ENCODE data around the gene DCST2. TPM values are rescaled to one million over a fixed set of nuclear protein-coding genes. Genes with fewer than 3 reads are reported as not detected.
A peak's percentile ranks its signal among the peaks of the same experiment; 100 is the strongest.

DCST2 gene
- total RNA-seq, 1 donor from 2014 or later: 2.8 TPM

- H3K4me1 Mint-ChIP-seq (ENCODE audit: unreplicated experiment): peaks cover 61% of the 10 kb centered on the region
Measured at GRCh38 chr1:154970631-154971340, 62.8 kb downstream of the DCST2 start, which contains the start of gene SHC1. Gene SHC1 (minus strand): TSS chr1:154970747. CDS start chr1:154970526, 221 bp downstream.

GRCh38 chr1:154969860-154970452, 63.6 kb downstream of the DCST2 start:
- Mint-ChIP-seq H3K4me3 (ENCODE audit: unreplicated experiment) (no peak overlapping the region), H3K36me3 (ENCODE audit: low read depth, unreplicated experiment) (peaks cover 46% of the 10 kb centered on the region), H3K27me3 (ENCODE audit: unreplicated experiment) (peaks cover 36% of the 10 kb centered on the region), H3K27ac (ENCODE audit: unreplicated experiment) (peak overlapping the region; percentile 99), H3K9me3 (ENCODE audit: unreplicated experiment) (no peaks in the 10 kb centered on the region), H3K4me1 (ENCODE audit: unreplicated experiment) (peaks cover 68% of the 10 kb centered on the region)
- no peak for TF ChIP-seq CTCF (IDR thresholded peaks at IDR 0.05; ENCODE audit: unreplicated experiment)
- no peak for DNase-seq (ENCODE audit: low spot score)

More at GRCh38 chr1:154970631-154971340, 62.8 kb downstream of the DCST2 start, which contains the start of gene SHC1:
- H3K4me3 Mint-ChIP-seq (ENCODE audit: unreplicated experiment): no peak within 1 kb of the TSS
- H3K27me3 Mint-ChIP-seq (ENCODE audit: unreplicated experiment): peaks cover 35% of the 10 kb centered on the region
- peaks cover 38% of the 10 kb centered on the region for H3K36me3 Mint-ChIP-seq (ENCODE audit: low read depth, unreplicated experiment)
- H3K27ac Mint-ChIP-seq (ENCODE audit: unreplicated experiment): peak within 1 kb of the TSS; percentile 99
- DNase-seq (ENCODE audit: low spot score): peak; percentile 87
- H3K9me3 Mint-ChIP-seq (ENCODE audit: unreplicated experiment): no peaks in the 10 kb centered on the region
- no peak for TF ChIP-seq CTCF (IDR thresholded peaks at IDR 0.05; ENCODE audit: unreplicated experiment)

GRCh38 chr1:154969246-154969645, 64.3 kb downstream of the DCST2 start:
- DNase-seq (ENCODE audit: low spot score): no peak
- Mint-ChIP-seq H3K9me3 (ENCODE audit: unreplicated experiment) (no peaks in the 10 kb centered on the region), H3K27me3 (ENCODE audit: unreplicated experiment) (peaks cover 36% of the 10 kb centered on the region), H3K36me3 (ENCODE audit: low read depth, unreplicated experiment) (peaks cover 51% of the 10 kb centered on the region), H3K4me3 (ENCODE audit: unreplicated experiment) (no peak overlapping the region), H3K4me1 (ENCODE audit: unreplicated experiment) (peaks cover 73% of the 10 kb centered on the region), H3K27ac (ENCODE audit: unreplicated experiment) (peak overlapping the region; percentile 99)
- no peak for TF ChIP-seq CTCF (IDR thresholded peaks at IDR 0.05; ENCODE audit: unreplicated experiment)

DNA sequence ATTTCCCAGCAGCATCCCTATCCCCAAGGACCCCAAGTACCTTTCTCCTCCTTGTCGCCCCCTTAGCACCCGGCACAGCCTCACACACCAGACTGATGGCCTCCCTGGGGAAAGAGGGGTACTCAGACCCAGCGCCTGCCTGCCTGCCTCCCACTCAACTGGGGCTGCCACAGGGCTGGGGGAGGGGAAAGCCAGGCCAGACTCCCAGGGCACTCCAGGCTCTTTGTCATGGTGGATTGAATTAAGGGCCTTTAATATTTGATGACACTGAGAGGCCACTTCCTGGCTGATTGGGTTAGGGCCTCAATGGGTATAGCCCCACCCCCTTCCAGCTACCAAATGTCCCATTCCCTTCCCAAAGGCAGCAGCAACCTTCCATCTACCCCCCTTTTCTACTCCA, 64.8 kb downstream of the DCST2 start:
- Mint-ChIP-seq H3K9me3 (ENCODE audit: unreplicated experiment) (no peaks in the 10 kb centered on the region), H3K4me3 (ENCODE audit: unreplicated experiment) (no peak overlapping the region), H3K4me1 (ENCODE audit: unreplicated experiment) (peaks cover 76% of the 10 kb centered on the region), H3K27ac (ENCODE audit: unreplicated experiment) (peak overlapping the region; percentile 99), H3K27me3 (ENCODE audit: unreplicated experiment) (peaks cover 41% of the 10 kb centered on the region), H3K36me3 (ENCODE audit: low read depth, unreplicated experiment) (peaks cover 55% of the 10 kb centered on the region)
- DNase-seq (ENCODE audit: low spot score): no peak
- no peak for TF ChIP-seq CTCF (IDR thresholded peaks at IDR 0.05; ENCODE audit: unreplicated experiment)

Small RNA genes lying within 50 kb of the gene (microRNA-seq; reads per million reads assigned to microRNA genes)
- gene MIR4258 (ENCODE audit: unreplicated experiment): not detected

Other genes with a start within 250 kb of the DCST2 start
- gene KCNN3, start 163.5 kb downstream of the DCST2 start, total RNA-seq (ENCODE audit: unreplicated experiment): 17.3 TPM
- 26.7 TPM for gene PMVK, start 97.1 kb downstream of the DCST2 start, total RNA-seq (ENCODE audit: unreplicated experiment)
- gene PBXIP1, start 77.7 kb downstream of the DCST2 start, total RNA-seq (ENCODE audit: unreplicated experiment): 82.1 TPM
- 49.8 TPM for gene PYGO2, start 72.0 kb downstream of the DCST2 start, total RNA-seq (ENCODE audit: unreplicated experiment)
- 915 TPM for gene SHC1, start 63.0 kb downstream of the DCST2 start, total RNA-seq (ENCODE audit: unreplicated experiment)
- 48.3 TPM for gene CKS1B, start 59.1 kb downstream of the DCST2 start, total RNA-seq (ENCODE audit: unreplicated experiment)
- 35.9 TPM for gene FLAD1, start 50.4 kb downstream of the DCST2 start, total RNA-seq (ENCODE audit: unreplicated experiment)
- 0.82 TPM for gene LENEP, start 40.2 kb downstream of the DCST2 start, total RNA-seq (ENCODE audit: unreplicated experiment)
- gene ZBTB7B, start 31.0 kb downstream of the DCST2 start, total RNA-seq (ENCODE audit: unreplicated experiment): 23.3 TPM
- gene DCST1, start within 50 bp of the DCST2 start, total RNA-seq (ENCODE audit: unreplicated experiment): not detected
- gene ADAM15, start 17.5 kb upstream of the DCST2 start, total RNA-seq (ENCODE audit: unreplicated experiment): 382 TPM
- gene EFNA4, start 30.0 kb upstream of the DCST2 start, total RNA-seq (ENCODE audit: unreplicated experiment): 25.2 TPM
- 9.6 TPM for gene EFNA3, start 45.1 kb upstream of the DCST2 start, total RNA-seq (ENCODE audit: unreplicated experiment)
- 413 TPM for gene EFNA1, start 94.1 kb upstream of the DCST2 start, total RNA-seq (ENCODE audit: unreplicated experiment)
- gene SLC50A1, start 102.1 kb upstream of the DCST2 start, total RNA-seq (ENCODE audit: unreplicated experiment): 43.9 TPM
- 39.2 TPM for gene DPM3, start 106.8 kb upstream of the DCST2 start, total RNA-seq (ENCODE audit: unreplicated experiment)
- 173 TPM for gene KRTCAP2, start 139.5 kb upstream of the DCST2 start, total RNA-seq (ENCODE audit: unreplicated experiment)
- 8.5 TPM for gene TRIM46, start 140.1 kb upstream of the DCST2 start, total RNA-seq (ENCODE audit: unreplicated experiment)
- 35.5 TPM for gene THBS3, start 174.1 kb upstream of the DCST2 start, total RNA-seq (ENCODE audit: unreplicated experiment)
- gene MTX1, start 174.9 kb upstream of the DCST2 start, total RNA-seq (ENCODE audit: unreplicated experiment): 38.8 TPM
- 54.1 TPM for gene ENTREP3, start 221.7 kb upstream of the DCST2 start, total RNA-seq (ENCODE audit: unreplicated experiment)
- 54.9 TPM for gene SCAMP3, start 228.6 kb upstream of the DCST2 start, total RNA-seq (ENCODE audit: unreplicated experiment)
- 62.8 TPM for gene CLK2, start 239.7 kb upstream of the DCST2 start, total RNA-seq (ENCODE audit: unreplicated experiment)
- 7.3 TPM for gene HCN3, start 243.7 kb upstream of the DCST2 start, total RNA-seq (ENCODE audit: unreplicated experiment)

Measured in endothelial cell (in vitro differentiated cells).